ENCODE measurements around the gene PRRT1B.

The PRRT1B gene

DNA sequence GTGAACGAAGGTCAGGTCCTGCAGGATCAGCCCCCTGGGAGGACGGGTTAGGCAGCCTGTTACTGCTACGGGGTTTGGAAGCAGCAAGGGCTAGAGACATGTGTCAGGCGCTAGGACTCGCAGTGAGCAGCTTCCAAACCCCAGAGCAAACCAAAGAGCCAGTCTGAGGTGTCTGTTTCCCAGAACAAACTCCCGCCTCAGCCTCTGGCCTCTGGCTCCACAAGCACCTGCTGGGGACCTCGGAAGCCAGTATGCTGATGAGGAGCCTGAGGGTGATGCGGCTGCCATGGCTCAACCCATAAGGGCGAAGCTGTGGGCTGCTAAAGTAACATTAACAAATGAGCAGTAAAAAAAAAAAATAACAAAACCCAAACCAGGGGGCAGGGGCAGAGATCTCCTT is 35.0 kb downstream of the PRRT1B start:
- DNase-seq (ENCODE audit: low spot score) = no peak

DNA sequence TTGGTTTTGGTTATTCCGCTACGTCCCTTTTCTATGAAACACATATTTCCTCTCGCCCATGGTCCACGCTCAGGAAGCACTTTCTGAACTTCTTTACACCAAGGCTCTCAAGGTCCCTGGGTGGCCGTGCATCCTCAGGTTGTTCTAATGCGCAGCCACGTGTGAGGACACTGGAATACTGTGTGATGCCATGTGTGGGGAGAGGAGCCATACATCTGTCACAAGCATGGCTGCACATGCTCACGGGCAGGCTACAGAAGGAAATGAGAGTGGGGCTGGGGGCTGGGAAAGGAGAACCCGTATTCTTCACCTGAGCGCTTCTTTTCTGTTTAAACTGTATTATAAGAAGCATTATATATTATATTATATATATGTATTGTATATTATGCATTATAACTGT is 36.7 kb downstream of the PRRT1B start:
- no peak for DNase-seq (ENCODE audit: low spot score)

DNA sequence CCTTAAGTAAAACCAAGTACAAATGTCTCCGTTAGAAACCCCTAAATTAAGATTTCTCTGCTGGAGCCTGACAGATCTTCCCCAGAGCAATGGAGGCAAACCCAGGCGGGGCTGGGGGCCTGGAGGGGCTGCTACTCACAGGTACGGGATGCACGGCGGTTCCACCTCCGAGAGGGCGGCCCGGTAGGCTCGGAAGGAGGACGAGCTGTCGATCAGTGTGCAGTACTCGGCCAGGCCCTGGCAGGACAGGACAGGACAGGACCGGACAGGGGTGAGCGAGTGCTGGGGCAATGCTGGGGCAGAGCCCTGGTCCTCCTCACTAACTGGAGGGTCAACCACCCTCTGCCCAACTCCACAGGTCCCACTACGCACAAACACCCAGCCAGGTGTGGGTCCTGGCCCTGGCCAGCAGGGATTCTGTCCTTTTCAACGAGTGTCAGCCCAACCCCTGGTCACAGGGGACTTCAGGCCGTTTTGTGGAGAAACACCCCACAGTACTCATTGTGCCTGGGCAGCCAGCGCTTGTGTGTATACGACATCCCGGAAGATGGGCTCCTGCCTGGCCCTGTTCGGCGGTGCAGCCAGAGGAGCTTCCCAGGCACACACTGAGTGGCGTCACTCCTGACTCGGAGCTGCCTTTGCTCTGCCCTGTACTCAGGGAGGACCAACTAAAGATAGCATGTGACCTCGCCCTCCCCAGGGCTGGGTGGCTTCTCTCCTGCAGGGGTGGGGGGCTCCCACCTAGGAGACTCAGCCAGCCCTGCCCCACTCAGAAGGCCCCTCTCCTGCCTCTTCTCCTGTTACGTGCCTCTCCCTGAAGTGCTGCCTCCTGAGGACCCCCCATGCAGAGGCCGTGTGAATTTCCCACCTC is 37.4 kb downstream of the PRRT1B start:
- DNase-seq (ENCODE audit: low spot score) = no peak

DNA sequence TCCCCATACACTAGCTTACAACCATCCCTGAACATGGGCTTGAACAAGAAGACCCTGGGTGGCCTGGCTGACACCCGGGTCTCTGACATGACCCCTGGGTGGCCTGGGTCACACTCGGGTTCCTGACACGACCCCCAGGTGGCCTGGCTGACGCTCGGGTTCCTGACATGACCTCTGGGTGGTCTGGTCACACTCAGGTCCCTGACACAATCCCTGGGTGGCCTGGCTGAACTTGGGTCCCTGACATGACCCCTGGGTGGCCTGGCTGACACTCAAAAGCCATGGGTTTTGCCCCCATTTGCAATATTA is 38.0 kb downstream of the PRRT1B start:
- DNase-seq (ENCODE audit: low spot score) = no peak

DNA sequence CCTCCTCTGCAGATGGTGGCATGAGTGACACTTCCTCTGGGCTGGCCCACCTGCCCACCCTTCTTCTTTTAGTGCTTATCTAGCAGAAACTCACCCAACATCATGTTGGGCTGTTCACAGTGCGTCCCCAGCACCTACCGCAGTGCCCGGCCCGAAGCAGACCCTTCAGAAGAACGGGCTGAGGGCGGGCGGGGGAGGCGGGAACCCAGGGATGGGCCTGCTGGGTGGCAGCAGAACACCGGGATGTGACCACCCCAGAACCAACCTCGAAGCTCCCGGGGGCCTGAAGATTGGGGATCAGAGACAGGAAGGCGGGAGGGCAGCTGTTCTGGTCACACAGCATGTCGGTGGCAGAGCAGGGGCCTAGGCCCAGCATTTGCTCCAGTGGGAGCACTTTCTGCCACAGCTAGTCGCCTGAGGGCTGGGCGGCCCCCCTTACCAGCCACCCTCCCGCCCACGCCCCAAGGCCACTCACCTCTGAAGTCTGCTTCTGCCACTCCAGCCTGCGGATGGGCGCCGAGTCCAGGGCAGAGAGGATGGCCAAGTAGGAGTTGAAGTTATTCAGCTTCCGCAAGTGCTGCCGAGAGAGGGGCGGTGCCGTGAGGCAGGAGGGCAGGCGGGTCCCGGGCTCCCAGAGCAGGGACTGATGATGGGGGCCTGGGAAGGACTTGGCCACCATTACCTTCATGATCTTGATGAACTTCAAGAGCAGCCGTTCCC is 38.7 kb downstream of the PRRT1B start:
- no peak for DNase-seq (ENCODE audit: low spot score)

DNA sequence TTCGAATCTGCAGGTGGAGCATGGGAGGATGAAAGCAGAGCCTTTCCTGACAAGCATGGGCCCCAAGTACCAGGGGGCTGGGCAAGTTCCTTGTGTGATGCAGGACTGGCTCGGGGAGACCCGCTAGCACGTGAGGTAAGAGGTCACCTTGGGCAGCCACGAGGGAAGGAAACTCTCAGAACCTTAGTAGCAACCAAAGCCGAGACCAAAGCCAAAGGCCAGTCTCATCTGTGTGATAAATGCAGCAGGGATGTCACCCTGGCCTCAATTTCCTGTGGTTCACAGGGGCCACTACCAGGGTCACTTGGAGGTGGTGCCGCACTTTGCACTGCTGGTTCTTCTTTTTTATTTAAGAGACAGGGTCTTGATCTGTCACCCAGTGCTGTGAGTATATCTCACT is 39.5 kb downstream of the PRRT1B start:
- DNase-seq (ENCODE audit: low spot score) = no peak

DNA sequence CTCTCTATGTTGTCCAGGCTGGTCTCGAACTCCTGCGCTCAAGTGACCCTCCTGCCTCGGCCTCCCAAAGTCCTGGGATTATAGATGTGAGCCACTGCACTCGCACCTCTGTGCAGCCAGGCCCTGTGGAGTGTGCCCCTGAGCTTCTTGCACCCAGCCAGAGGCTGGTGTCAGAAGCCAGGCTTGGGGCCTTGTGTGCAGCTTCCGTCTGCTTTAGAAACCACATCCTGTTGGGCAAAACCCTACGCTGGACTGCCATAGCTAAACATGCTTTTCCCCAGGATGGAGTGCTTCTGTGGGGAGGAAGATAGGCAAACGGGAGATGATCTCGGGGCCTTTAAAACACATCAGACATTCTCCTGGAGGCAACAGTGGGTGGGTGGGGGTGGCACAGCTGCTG is 40.1 kb downstream of the PRRT1B start:
- peak; percentile 74 for DNase-seq (ENCODE audit: low spot score)

DNA sequence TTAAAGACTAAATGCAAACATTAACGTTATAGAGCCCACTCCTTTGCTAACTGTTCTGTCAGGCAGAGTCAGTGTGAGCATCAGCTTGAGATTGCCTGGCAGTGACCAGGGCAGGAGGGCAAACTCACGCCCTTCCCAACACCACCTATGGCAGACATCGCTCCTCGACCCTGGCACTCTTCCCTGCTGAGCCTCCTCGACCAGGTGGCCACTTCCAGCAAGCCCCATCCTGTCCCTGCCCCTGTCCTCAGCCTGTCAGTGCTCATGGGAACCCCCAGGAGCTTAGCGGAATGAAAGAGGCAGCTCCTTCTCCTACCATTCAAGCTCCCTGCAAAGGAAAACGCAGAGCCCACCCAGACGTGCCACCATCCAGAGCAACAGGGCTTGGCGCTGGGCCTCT is 42.0 kb downstream of the PRRT1B start:
- no peak for DNase-seq (ENCODE audit: low spot score)

DNA sequence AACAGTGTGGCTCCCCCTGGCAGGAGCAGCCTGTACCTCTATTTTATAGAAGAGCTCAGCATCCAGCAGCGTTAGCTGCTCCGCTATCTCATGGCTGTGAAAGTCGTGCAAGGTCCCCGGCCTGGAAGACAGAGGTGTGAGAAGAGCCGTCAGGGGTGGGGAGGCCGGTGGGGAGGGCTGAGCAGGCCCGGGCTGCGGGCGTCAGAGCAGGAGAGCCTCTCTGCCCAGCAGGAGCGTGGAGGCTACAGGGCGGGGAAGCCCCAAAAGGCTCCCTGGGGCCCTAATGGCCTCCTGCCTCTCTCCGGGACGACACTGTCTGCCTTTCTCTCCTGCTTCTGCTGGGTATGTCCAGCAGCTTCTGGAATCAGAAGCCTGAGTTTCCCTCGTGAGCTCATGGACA is 42.6 kb downstream of the PRRT1B start:
- no peak for DNase-seq (ENCODE audit: low spot score)

DNA sequence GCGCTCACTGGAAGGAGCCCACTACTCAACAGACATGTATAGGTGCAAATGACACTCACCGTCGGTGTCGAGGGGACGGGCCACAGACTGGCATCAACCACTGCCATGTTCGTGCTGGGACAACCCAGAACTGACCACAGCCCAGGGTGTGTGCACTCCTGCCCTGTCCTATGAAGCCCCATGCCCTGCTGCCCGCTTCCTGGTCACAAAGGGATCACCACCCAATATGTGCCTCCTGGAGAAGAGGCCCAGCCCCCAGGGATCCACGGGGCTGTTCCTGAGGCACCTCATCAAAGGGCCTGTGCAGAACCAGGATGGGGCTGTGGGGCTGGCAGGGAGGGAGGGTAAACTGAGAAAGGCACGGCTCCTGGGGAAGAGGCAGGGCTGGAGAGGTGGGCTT is 43.1 kb downstream of the PRRT1B start:
- no peak for DNase-seq (ENCODE audit: low spot score)

DNA sequence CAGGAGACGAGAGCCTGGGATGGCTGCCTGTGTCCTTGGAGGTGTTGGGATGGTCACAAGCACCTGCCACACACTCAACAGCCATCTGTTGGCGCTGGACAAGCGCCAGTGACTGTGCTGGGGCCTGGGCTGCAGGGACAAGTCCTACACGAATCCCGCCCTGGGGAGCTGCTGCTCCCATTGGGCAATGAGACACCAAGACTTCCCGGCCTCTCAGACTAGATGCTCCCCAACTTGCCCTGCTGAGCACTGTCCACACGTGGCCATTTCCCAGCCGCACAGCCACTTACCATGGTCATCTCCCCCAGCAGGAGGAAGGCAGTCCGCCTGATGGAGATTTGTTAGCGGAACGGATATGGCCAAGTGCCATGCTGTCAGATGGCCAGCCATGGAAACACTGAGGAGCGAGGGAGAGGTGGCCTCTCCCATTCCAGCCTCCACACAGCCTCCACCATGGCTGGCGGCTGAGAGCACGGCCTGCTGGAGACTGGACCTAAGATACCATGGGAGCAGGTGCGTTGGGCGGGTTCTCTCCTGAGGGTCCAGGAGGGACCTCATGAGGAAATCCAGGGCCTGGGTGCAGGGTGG is 43.9 kb downstream of the PRRT1B start:
- no peak for DNase-seq (ENCODE audit: low spot score)

DNA sequence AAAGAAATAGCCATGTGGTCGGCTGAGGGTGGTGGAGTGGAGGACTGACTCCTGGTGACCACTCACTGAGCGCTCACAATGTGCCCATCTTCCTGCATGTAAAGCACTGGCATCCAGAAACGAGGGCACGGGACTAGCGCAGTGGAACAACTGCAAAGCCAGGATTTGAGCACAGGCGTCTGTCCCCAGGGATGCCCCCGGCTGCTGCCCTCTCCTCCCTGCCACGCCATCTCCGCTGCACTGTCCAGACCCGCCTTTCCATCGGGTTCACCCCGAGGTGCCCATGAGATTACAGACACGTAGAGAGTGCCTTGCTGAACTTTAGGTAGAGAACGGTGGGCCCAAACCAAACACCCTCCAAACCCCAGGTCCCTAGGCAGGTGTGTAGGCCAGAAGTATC is 44.7 kb downstream of the PRRT1B start:
- no peak for DNase-seq (ENCODE audit: low spot score)

DNA sequence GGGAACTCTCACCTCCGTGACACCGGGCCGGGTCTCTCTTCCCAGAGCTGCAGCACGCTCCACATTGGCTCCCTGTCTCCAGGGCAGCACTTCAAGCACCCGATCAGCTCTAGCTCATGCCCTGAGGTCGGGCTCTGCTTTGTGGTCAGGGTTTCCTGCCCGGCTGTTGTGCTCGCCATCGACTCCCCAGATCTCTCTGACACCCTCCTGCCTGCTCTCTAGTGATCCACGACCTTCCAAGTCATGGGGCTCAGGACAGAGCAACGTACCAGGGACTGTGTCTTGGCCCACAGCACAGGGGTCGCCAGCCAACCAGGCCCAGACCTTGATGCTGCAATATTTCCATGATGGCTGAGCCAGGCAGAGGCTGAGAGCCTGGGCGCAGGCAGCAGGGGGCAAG is 45.1 kb downstream of the PRRT1B start:
- peak; percentile 13 for DNase-seq (ENCODE audit: low spot score)

DNA sequence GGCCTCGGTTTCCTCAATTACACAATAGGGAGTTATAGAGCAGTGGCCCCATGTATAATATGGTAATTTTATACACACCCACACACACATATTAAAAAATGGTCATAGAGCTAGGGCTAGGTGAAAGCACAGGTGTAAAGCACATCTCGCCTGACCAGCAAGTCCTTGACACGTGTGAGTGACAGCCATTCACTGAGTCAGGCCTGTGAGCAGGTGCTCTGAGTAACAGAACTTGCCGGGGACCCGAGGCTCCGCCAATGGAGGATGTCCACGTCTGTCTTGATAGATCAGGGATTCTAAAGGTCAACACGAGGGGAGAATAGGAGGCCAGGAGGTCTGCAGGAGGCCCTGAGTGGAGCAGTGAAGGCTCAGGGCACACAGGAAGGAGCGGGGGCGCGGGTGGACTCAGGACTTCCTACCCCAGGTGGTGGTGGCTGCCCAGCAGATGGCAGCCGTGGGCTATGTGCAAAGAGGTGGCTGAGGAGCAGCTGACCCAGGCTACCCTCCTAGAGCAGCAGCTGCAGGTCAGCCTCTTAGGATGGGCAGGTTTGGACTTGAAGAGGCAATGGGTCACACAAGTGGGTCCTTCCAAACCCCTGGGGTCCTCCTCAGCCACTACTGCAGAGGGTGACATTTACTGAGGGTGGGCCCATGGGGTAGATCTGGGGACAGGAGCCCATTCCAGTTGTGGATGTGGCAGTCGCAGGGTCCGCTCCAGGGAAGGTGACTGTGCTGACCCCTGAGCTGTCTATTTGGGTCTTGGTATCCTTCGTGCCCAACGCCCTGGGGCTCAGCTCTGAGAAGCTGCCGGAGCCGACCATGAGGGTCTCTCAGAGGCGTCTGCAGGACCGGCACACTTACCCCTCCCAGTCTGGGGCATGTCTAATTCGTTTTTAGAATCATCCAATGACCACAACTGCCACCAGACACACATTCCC is 45.9 kb downstream of the PRRT1B start:
- peak; percentile 72 for DNase-seq (ENCODE audit: low spot score)

DNA sequence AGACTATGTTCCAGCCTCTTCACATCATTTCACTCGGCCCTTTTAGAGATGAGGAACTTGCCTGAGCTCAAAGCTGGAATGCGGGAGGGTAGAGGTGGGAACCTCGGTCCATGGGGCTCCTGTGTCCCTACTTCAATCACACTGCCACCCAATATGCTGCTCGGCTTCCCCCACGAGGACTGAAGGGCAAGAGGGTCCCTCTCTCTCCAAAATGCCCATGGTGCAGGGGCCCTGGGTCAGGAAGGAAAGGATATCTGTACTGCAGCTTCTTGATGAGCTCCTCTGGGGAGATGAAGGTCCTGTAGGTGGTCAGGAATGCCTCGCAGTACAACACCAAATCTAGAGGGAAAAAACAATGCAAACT is 46.5 kb downstream of the PRRT1B start:
- no peak for DNase-seq (ENCODE audit: low spot score)

DNA sequence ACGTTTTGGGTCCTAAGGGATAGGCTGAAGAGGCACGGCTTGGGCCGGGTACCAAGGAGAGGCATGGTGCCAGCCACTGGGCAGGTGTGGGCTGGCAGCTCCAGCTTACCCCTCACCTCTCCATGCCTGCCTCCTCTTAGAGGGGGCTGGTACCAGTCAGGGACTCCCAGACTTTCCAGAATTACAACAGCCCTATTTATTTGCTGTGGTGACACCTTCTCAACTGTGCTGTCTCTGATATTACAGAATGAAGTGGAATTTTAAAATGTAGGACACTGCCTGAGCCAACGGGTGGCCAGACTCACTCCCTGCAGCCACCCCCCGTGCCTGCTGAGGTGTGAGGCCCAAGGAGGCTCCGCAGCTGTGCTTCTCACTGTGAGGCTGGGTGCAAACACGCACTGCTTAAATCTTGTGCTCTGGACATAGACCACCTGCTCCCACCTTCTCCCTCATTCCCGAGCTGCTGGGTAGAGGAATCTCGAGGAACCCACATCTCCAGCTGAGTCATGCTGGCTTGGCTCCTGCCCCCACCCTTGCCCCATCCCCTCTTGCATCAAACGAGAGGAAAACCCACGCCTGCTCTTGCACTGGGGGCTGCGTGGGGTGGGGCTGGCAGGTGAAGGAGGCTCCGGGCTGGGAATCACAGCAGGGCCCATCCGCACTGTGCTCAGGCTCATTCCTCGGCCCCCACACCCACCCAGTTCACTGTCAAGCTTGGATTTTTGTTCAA is 47.9 kb downstream of the PRRT1B start:
- DNase-seq (ENCODE audit: low spot score) = no peak

DNA sequence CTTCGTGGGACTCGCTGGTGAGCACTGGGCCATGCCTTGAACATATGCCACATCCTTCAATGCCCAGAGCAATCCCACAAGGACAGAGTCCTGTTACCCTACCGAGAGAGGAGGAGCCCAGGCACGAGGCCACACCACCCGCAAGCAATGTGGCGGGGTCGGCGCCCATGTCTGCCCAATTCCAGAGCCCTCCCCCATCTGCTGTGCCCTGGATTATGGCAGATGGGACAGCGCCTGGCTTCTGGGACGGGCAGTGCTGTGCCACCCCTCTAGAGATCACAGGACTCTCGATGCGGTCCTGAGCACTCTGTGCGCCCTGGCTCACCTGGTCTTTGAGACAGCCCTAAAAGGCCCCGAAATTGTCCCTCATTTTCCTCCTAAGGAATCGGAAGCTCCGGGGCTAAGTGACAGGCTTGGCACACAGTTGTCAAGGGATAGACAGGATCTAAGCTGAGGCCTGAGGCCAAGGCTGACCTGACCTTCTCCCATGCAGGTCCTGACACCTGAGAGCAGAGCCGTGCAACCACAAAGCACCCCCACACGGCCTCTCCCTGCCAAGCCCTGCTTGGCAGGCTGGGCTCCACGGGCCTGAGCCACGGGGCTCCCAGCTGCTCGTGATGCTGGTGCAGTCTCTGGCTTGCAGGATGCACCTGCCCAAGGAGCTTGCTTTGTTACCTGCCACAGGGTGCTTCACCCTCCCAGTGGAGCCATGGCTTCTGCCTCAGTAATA is 48.8 kb downstream of the PRRT1B start:
- no peak for DNase-seq (ENCODE audit: low spot score)

DNA sequence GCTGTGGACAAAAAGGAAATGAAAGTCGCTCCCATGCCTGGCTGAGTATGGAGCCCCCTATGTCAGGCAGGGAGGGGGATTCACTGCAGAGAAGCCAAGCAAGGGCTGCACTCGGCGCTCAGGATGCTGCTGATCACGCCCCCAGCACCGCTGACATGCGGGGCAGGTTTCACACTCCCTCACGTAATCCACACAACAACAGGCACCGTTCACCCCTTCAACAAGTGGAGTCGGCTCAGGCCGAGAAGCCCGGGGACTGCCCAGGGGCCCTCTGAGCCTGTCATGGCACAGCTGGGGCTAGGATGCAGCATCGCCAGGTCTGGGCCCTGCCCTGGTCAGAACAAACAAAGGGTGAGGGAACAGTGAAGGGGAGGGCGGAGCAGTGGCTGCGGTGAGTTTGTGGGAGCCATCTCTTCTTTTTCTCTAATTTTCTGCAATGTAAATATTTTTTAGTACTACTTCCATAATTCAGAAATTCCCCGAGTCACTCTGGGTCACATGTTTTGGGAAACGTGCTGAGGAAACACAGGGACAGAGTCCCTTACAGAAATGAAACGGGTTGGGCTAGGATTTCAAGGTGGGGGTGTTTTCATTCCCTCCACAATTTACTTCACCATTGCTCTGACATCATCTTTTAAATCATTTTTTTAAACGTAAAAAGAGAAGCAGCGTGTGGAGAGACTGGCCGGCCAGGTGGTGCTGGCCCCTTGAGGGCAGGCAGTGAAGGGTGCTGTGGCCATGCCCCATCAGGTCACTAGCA is 49.8 kb downstream of the PRRT1B start:
- no peak for DNase-seq (ENCODE audit: low spot score)

DNA sequence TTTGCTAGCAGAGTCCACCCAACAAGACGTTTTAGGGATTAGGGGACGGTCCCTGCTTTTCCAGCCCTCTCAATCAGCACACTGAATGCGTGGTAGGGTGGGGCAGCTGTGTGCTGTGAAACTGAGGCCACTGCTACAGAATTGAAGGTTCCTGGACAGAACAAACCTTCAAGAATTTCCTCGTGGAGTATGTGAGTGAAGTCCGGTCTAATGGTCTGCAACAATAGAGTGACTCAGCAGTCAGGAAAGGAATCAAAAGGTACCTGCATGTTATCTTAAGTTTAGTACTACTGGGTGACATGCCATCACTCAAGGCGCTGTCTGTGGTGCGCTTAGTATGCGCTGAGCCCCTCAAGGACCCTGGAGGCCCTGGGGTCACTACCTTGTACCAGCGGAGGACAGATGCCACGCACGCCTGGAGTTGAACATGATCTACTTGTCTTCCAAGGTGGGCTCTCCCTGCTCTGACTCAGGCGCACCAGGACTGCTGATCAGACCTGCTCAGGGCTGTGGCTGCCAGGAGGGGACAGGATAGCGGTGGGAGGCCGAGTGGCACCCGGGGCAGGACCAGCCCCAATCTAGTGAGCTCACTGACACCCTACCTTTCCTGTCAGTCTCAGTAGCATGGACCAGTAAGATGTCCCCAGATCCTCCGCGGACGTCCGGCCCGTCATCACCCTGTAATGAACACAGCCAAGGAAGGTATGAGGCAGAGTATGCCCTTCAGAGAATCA is 50.5 kb downstream of the PRRT1B start:
- DNase-seq (ENCODE audit: low spot score) = no peak

DNA sequence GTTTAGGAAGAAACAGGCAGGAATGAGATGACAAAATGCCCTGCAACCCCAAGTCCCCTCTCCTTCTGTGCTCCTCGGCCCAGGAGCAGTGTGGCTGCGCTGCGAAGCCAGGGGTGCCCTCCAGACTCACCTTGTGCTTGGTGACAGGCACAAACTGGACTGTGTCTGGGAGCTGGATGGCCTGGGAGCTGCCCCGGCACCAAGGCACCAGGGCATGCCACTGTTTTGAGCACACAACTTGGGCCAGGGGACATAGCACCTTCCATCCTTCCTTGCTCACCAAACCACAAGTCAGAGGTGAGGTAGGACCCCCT is 51.1 kb downstream of the PRRT1B start:
- no peak for DNase-seq (ENCODE audit: low spot score)
